Loucy (cell line): ENCODE data around the gene S100G.

ENCODE experiments used
- EZH2phosphoT487 ChIP-seq: fragments of 200-600 bp; IDR thresholded peaks from 2 replicates; pipeline ENCODE4 v1.6.1; 2018; ENCODE audit warnings: antibody characterized with exemption, mild to moderate bottlenecking, moderate library complexity, borderline replicate concordance
- TF ChIP-seq, protein P1 (sequence below): fragments of 200-600 bp; sonication (generic); conservative IDR thresholded peaks from 2 replicates; pipeline ENCODE4 v1.5.1; 2014; ENCODE audit warnings: mild to moderate bottlenecking, antibody characterized with exemption, low read length

DNA sequence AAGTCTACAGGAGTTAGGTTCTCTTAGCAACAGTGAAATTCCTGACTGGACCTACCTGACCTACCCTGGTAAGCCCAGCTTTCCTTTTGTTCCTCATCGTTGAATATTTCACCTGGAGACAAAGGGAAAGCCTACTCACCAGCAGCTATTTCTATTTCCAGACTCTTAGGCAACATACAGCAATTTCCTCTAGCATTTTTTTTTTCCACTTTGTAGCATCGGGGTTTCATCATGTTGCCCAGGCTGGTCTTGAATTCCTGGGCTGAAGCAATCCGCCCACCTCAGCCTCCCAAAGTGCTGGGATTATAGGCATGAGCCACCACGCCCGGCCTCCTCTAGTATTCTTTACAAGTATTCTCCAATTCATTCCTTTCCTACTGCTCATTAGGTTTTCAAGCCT is 6.8 kb upstream of the S100G start:
- TF ChIP-seq, protein P1, sequence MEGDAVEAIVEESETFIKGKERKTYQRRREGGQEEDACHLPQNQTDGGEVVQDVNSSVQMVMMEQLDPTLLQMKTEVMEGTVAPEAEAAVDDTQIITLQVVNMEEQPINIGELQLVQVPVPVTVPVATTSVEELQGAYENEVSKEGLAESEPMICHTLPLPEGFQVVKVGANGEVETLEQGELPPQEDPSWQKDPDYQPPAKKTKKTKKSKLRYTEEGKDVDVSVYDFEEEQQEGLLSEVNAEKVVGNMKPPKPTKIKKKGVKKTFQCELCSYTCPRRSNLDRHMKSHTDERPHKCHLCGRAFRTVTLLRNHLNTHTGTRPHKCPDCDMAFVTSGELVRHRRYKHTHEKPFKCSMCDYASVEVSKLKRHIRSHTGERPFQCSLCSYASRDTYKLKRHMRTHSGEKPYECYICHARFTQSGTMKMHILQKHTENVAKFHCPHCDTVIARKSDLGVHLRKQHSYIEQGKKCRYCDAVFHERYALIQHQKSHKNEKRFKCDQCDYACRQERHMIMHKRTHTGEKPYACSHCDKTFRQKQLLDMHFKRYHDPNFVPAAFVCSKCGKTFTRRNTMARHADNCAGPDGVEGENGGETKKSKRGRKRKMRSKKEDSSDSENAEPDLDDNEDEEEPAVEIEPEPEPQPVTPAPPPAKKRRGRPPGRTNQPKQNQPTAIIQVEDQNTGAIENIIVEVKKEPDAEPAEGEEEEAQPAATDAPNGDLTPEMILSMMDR, result no peak
- TF ChIP-seq EZH2phosphoT487, result no peak
